HepG2 (cell line): ENCODE measurements around the gene MBD3L2. TPM values are rescaled to one million over a fixed set of nuclear protein-coding genes. Genes with fewer than 3 reads are reported as not detected.

ENCODE experiments used
- CHD4 ChIP-seq: fragments of 200-600 bp; sonication (generic); IDR thresholded peaks from 2 replicates; pipeline ENCODE4 v1.7.0; 2017; ENCODE audit warnings: mild to moderate bottlenecking, low read length, borderline replicate concordance
- ESRRA ChIP-seq: sonication (generic); formaldehyde crosslinking; IDR thresholded peaks from 2 replicates; pipeline ENCODE4 v1.5.1; 2020; ENCODE audit warnings: mild to moderate bottlenecking, low read depth, missing genetic modification reagents
- NCOR1 ChIP-seq: fragments of 200-600 bp; sonication (generic); IDR thresholded peaks from 2 replicates; pipeline ENCODE4 v1.7.0; 2017; ENCODE audit warnings: antibody characterized with exemption, low read length, borderline replicate concordance
- PAF1 ChIP-seq: IDR thresholded peaks from 2 replicates; pipeline ENCODE4 v1.6.1; 2016; ENCODE audit warnings: missing genetic modification reagents, missing compliant biosample characterization
- POLR2A ChIP-seq, 2 experiments: IDR thresholded peaks; 2 replicates each; pipeline ENCODE4 v1.6.1; 2011; ENCODE audit warnings: low read depth in 2 of 2, low read length in 2 of 2, mild to moderate bottlenecking in 1 of 2, moderate library complexity in 1 of 2; ENCODE audit not compliant: insufficient read depth in 1 of 2
- RFXAP ChIP-seq: sonication (generic); formaldehyde crosslinking; IDR thresholded peaks from 2 replicates; pipeline ENCODE4 v1.4.0; 2020; ENCODE audit warnings: missing genetic modification reagents, borderline replicate concordance
- SRSF1 ChIP-seq: fragments of 200-400 bp; formaldehyde crosslinking; optimal IDR thresholded peaks from 2 replicates; pipeline ENCODE3; 2017; ENCODE audit warnings: mild to moderate bottlenecking, low read depth, low read length, moderate library complexity
- WIZ ChIP-seq: sonication (generic); formaldehyde crosslinking; IDR thresholded peaks from 2 replicates; pipeline ENCODE4 v1.5.1; 2020; ENCODE audit warnings: mild to moderate bottlenecking, missing genetic modification reagents
- ZBTB7A ChIP-seq: sonication (generic); formaldehyde crosslinking; IDR thresholded peaks from 2 replicates; pipeline ENCODE4 v1.8.0; 2022; ENCODE audit warnings: mild to moderate bottlenecking, missing genetic modification reagents
- polyA plus RNA-seq, 8 experiments: library from polyadenylated mRNA; depleted of rRNA in 3 of 8; stranded (reverse) in 7 of 8; unstranded in 1 of 8; fragments of >200 nt; fragmentation: Illumina TruSeq in 4 of 8; extraction: Trizol in 4 of 8; gene quantifications; 2 replicates each; pipeline versions ENCODE4 v1.2.1 to v1.2.3, GENCODE V29; 2011 to 2016; ENCODE audit warnings: low read depth in 4 of 8, missing spikeins in 1 of 8, mixed read lengths in 1 of 8; ENCODE audit not compliant: insufficient read depth in 1 of 8
- total RNA-seq, 5 experiments: library from RNA; depleted of rRNA; stranded (reverse); fragments of >200 nt; fragmentation: Illumina TruSeq; extraction: Trizol; gene quantifications; 2 replicates each; pipeline ENCODE4 v1.2.3, GENCODE V29; 2016; ENCODE audit warnings: low read depth in 1 of 5
- TF ChIP-seq, protein P1 (sequence below): sonication (generic); formaldehyde crosslinking; IDR thresholded peaks from 2 replicates; pipeline ENCODE4 v1.4.0; 2020; ENCODE audit warnings: missing genetic modification reagents
- TF ChIP-seq, protein P2 (sequence below): sonication (generic); formaldehyde crosslinking; conservative IDR thresholded peaks from 2 replicates; pipeline ENCODE4 v1.8.0; 2022; ENCODE audit warnings: mild to moderate bottlenecking, moderate library complexity, missing genetic modification reagents
- TF ChIP-seq, protein P3 (sequence below): sonication (generic); formaldehyde crosslinking; IDR thresholded peaks from 2 replicates; pipeline ENCODE4 v1.5.0; 2020; ENCODE audit warnings: missing genetic modification reagents, mild to moderate bottlenecking, borderline replicate concordance
- TF ChIP-seq, protein P4 (sequence below): sonication (generic); formaldehyde crosslinking; IDR thresholded peaks from 2 replicates; pipeline ENCODE4 v1.5.0; 2020; ENCODE audit warnings: mild to moderate bottlenecking, missing genetic modification reagents
- TF ChIP-seq, protein P5 (sequence below): sonication (generic); formaldehyde crosslinking; IDR thresholded peaks from 2 replicates; pipeline ENCODE4 v1.5.0; 2020; ENCODE audit warnings: missing genetic modification reagents
- TF ChIP-seq, protein P6 (sequence below): sonication (generic); formaldehyde crosslinking; IDR thresholded peaks from 2 replicates; pipeline ENCODE4 v1.5.0; 2020; ENCODE audit warnings: missing genetic modification reagents
- TF ChIP-seq, protein P7 (sequence below): sonication (generic); IDR thresholded peaks from 2 replicates; pipeline ENCODE4 v1.6.1; 2016; ENCODE audit warnings: low read depth, borderline replicate concordance

The MBD3L2 gene
- total and polyA plus RNA-seq, 2 of the 13 experiments (the other 11 are each of a cell fraction or from before 2014, with no cell fraction given) = not detected

DNA sequence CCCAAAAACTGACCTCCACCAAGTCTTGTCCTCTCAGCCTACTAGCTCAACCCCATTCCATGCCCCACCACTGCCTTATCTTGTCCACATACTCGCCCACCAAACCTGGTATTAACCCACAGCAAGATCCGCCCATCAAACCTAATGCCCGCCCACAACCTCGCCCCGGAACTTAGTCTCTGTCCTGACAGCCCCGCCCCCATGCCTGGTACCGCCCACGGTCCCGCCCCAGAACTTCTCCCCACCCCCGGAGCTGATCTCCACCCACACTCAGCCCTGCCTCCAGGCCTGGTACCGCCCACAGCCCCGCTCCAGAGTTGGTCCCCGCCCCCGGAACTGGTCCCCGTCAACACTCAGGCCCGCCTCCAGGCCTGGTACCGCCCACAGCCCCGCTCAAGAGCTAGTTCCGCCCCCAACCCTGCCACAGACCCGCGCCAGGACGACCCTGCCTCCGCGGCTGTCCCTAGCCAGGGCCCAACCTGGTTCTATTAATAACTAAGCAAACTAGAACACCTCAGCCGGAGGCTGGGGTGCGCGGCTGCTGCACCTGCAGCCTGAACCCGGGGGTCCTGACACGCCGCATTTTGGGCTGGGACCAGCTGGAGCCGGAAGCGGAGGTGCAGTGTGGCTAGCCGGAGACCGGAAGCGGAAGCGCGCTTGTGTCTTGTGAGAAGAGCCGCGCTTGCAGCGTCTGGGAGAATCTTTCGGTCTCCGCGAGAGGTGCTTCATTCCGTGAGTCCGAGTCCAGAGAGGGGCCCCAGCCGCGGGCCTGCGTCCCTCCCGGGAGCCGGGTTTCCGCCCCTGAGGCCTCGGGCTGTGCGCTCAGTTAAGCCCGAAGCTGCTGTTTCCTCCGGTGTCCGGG lies 20.2 kb downstream of the MBD3L2 start, which contains the start of gene ZNF557 (continued):
- TF ChIP-seq, protein P1, sequence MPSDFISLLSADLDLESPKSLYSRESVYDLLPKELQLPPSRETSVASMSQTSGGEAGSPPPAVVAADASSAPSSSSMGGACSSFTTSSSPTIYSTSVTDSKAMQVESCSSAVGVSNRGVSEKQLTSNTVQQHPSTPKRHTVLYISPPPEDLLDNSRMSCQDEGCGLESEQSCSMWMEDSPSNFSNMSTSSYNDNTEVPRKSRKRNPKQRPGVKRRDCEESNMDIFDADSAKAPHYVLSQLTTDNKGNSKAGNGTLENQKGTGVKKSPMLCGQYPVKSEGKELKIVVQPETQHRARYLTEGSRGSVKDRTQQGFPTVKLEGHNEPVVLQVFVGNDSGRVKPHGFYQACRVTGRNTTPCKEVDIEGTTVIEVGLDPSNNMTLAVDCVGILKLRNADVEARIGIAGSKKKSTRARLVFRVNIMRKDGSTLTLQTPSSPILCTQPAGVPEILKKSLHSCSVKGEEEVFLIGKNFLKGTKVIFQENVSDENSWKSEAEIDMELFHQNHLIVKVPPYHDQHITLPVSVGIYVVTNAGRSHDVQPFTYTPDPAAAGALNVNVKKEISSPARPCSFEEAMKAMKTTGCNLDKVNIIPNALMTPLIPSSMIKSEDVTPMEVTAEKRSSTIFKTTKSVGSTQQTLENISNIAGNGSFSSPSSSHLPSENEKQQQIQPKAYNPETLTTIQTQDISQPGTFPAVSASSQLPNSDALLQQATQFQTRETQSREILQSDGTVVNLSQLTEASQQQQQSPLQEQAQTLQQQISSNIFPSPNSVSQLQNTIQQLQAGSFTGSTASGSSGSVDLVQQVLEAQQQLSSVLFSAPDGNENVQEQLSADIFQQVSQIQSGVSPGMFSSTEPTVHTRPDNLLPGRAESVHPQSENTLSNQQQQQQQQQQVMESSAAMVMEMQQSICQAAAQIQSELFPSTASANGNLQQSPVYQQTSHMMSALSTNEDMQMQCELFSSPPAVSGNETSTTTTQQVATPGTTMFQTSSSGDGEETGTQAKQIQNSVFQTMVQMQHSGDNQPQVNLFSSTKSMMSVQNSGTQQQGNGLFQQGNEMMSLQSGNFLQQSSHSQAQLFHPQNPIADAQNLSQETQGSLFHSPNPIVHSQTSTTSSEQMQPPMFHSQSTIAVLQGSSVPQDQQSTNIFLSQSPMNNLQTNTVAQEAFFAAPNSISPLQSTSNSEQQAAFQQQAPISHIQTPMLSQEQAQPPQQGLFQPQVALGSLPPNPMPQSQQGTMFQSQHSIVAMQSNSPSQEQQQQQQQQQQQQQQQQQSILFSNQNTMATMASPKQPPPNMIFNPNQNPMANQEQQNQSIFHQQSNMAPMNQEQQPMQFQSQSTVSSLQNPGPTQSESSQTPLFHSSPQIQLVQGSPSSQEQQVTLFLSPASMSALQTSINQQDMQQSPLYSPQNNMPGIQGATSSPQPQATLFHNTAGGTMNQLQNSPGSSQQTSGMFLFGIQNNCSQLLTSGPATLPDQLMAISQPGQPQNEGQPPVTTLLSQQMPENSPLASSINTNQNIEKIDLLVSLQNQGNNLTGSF = no peak
- TF ChIP-seq PAF1 = no peak
- TF ChIP-seq, protein P2, sequence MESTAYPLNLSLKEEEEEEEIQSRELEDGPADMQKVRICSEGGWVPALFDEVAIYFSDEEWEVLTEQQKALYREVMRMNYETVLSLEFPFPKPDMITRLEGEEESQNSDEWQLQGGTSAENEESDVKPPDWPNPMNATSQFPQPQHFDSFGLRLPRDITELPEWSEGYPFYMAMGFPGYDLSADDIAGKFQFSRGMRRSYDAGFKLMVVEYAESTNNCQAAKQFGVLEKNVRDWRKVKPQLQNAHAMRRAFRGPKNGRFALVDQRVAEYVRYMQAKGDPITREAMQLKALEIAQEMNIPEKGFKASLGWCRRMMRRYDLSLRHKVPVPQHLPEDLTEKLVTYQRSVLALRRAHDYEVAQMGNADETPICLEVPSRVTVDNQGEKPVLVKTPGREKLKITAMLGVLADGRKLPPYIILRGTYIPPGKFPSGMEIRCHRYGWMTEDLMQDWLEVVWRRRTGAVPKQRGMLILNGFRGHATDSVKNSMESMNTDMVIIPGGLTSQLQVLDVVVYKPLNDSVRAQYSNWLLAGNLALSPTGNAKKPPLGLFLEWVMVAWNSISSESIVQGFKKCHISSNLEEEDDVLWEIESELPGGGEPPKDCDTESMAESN (CRISPR knock-in tag) = no peak
- TF ChIP-seq ESRRA (CRISPR knock-in tag) = no peak
- TF ChIP-seq POLR2A (IDR thresholded peaks at IDR 0.05; ENCODE audit: insufficient read depth in 1 of 2, low read depth in 2 of 2, low read length in 2 of 2) = peak; percentile 64 to 87
- TF ChIP-seq ZBTB7A = peak; percentile 55
- no peak for TF ChIP-seq RFXAP (CRISPR knock-in tag)
- TF ChIP-seq, protein P3, sequence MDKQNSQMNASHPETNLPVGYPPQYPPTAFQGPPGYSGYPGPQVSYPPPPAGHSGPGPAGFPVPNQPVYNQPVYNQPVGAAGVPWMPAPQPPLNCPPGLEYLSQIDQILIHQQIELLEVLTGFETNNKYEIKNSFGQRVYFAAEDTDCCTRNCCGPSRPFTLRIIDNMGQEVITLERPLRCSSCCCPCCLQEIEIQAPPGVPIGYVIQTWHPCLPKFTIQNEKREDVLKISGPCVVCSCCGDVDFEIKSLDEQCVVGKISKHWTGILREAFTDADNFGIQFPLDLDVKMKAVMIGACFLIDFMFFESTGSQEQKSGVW (CRISPR knock-in tag) = no peak
- TF ChIP-seq, protein P4, sequence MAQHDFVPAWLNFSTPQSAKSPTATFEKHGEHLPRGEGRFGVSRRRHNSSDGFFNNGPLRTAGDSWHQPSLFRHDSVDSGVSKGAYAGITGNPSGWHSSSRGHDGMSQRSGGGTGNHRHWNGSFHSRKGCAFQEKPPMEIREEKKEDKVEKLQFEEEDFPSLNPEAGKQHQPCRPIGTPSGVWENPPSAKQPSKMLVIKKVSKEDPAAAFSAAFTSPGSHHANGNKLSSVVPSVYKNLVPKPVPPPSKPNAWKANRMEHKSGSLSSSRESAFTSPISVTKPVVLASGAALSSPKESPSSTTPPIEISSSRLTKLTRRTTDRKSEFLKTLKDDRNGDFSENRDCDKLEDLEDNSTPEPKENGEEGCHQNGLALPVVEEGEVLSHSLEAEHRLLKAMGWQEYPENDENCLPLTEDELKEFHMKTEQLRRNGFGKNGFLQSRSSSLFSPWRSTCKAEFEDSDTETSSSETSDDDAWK (CRISPR knock-in tag) = no peak
- TF ChIP-seq WIZ (CRISPR knock-in tag) = no peak
- peak; percentile 56 for TF ChIP-seq SRSF1
- TF ChIP-seq, protein P5, sequence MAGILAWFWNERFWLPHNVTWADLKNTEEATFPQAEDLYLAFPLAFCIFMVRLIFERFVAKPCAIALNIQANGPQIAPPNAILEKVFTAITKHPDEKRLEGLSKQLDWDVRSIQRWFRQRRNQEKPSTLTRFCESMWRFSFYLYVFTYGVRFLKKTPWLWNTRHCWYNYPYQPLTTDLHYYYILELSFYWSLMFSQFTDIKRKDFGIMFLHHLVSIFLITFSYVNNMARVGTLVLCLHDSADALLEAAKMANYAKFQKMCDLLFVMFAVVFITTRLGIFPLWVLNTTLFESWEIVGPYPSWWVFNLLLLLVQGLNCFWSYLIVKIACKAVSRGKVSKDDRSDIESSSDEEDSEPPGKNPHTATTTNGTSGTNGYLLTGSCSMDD (CRISPR knock-in tag) = no peak
- TF ChIP-seq, protein P6, sequence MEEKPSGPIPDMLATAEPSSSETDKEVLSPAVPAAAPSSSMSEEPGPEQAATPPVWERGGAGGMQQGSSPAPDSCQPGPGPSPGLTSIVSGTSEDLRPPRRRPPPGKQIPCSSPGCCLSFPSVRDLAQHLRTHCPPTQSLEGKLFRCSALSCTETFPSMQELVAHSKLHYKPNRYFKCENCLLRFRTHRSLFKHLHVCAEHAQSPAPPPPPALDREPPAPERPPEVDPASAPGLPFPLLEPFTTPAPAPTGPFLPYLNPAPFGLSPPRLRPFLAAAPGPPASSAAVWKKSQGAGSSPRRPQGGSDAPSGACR (CRISPR knock-in tag) = no peak; the same call in 1 of the 2 replicates
- no peak; the same call in 1 of the 2 replicates for TF ChIP-seq NCOR1
- TF ChIP-seq, protein P7, sequence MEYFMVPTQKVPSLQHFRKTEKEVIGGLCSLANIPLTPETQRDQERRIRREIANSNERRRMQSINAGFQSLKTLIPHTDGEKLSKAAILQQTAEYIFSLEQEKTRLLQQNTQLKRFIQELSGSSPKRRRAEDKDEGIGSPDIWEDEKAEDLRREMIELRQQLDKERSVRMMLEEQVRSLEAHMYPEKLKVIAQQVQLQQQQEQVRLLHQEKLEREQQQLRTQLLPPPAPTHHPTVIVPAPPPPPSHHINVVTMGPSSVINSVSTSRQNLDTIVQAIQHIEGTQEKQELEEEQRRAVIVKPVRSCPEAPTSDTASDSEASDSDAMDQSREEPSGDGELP = peak; percentile 74; the same call in 1 of the 2 replicates
- TF ChIP-seq CHD4 = no peak
